ENCODE data around the gene RERE.

RERE gene

DNA sequence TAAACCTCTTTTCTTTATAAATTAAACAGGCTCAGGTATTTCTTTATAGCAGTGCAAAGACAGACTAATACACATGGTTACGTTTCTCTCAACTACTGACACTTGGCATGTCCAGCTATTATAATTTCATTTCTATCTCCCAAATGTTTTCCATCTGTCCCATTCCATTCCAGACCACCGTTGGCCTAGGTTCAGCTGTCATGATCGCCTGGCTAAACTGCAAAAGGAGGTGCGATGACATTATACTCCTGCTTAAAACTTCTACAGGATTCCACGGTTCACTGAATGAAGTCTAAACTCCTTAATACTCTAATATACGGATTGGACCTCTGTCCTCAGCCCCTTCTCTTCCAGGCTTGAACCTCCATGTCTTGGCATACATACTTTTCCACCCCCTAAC lies 72.1 kb downstream of the RERE start:
- no peak overlapping the region for H3K4me2 ChIP-seq (ENCODE audit: low read length)

DNA sequence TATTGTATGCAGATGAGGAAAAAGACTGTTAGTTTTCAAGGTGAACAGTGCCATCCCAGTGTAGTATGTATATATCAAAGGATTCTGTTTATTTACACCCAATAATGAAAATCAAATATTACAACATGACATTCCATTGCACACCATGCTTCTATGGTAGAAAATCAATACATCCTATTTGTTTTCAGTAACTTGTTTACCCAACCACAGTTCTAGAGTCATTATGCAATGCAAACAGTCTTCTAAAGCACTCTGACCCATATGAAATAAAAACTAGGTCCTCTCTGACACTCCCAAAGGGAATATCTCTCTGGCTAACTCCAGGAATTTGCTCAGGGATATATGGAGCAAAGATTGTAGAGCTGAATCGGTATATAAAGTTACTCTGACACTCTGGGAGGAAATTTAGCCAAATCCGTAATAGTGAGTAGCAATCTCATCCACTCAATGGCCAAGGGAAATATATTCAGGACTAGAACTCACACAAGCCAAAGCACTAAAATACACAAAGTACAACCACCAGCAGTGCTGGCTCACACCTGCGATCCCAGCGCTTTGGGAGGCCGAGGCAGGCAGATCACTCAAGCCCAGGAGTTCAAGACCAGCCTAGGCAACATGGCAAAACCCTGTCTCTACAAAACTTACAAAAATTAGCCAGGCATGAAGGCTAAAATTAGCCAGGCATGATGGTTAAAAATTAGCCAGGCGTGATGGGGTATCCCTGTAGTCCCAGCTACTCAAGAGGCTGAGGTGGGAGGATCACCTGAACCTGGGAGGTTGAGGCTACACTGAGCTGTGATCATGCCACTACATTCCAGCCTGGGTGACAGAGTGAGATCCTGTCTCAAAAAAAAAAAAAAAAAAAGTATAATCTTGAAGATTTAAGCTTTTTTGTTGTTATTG lies 75.2 kb downstream of the RERE start:
- TF ChIP-seq EZH2phosphoT487 (IDR thresholded peaks at IDR 0.05; ENCODE audit: borderline replicate concordance, low read length), result no peak
- TF ChIP-seq, protein P1, sequence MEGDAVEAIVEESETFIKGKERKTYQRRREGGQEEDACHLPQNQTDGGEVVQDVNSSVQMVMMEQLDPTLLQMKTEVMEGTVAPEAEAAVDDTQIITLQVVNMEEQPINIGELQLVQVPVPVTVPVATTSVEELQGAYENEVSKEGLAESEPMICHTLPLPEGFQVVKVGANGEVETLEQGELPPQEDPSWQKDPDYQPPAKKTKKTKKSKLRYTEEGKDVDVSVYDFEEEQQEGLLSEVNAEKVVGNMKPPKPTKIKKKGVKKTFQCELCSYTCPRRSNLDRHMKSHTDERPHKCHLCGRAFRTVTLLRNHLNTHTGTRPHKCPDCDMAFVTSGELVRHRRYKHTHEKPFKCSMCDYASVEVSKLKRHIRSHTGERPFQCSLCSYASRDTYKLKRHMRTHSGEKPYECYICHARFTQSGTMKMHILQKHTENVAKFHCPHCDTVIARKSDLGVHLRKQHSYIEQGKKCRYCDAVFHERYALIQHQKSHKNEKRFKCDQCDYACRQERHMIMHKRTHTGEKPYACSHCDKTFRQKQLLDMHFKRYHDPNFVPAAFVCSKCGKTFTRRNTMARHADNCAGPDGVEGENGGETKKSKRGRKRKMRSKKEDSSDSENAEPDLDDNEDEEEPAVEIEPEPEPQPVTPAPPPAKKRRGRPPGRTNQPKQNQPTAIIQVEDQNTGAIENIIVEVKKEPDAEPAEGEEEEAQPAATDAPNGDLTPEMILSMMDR (IDR thresholded peaks at IDR 0.05; ENCODE audit: low read depth, low read length, poor library complexity, severe bottlenecking), result no peak
- Histone ChIP-seq H3K79me2 (ENCODE audit: control insufficient read depth, low read length) (peaks cover 22% of the 10 kb centered on the region), H3K4me3 (ENCODE audit: low read length) (no peak overlapping the region), H3K9me2 (replicated peaks; ENCODE audit: control insufficient read depth, low read length) (no peaks in the 10 kb centered on the region), H3K4me1 (ENCODE audit: control insufficient read depth, low read length) (no peaks in the 10 kb centered on the region), H3F3A (ENCODE audit: control insufficient read depth, insufficient read depth) (no peaks in the 10 kb centered on the region), H3K27me3 (ENCODE audit: control insufficient read depth, low read length) (no peaks in the 10 kb centered on the region), H3K4me2 (ENCODE audit: low read length) (no peak overlapping the region), H3K27ac (ENCODE audit: low read depth, low read length) (no peak overlapping the region), H4K20me1 (ENCODE audit: control insufficient read depth, insufficient read depth, low read depth, low read length) (no peaks in the 10 kb centered on the region), H3K36me3 (ENCODE audit: control insufficient read depth, low read length) (no peaks in the 10 kb centered on the region), H3K9me3 (ENCODE audit: control insufficient read depth, insufficient read depth, low read length) (0 out of 2 replicates have a peak, but pooled peaks cover 4% of the 10 kb centered on the region)

More for the DNA sequence above, 72.1 kb downstream of the RERE start:
- H4K20me1 ChIP-seq (ENCODE audit: control insufficient read depth, insufficient read depth, low read depth, low read length), result no peaks in the 10 kb centered on the region
- no peaks in the 10 kb centered on the region for H3K27me3 ChIP-seq (ENCODE audit: control insufficient read depth, low read length)
- H3K79me2 ChIP-seq (ENCODE audit: control insufficient read depth, low read length), result peaks cover 17% of the 10 kb centered on the region
- no peaks in the 10 kb centered on the region for H3K4me1 ChIP-seq (ENCODE audit: control insufficient read depth, low read length)
- H3F3A ChIP-seq (ENCODE audit: control insufficient read depth, insufficient read depth), result no peaks in the 10 kb centered on the region
- TF ChIP-seq, protein P1 (IDR thresholded peaks at IDR 0.05; ENCODE audit: low read depth, low read length, poor library complexity, severe bottlenecking), result no peak
- no peak for TF ChIP-seq EZH2phosphoT487 (IDR thresholded peaks at IDR 0.05; ENCODE audit: borderline replicate concordance, low read length)
- no peak overlapping the region for H3K4me3 ChIP-seq (ENCODE audit: low read length)
- H3K9me2 ChIP-seq (replicated peaks; ENCODE audit: control insufficient read depth, low read length), result no peaks in the 10 kb centered on the region
- H3K27ac ChIP-seq (ENCODE audit: low read depth, low read length), result no peak overlapping the region
- H3K9me3 ChIP-seq (ENCODE audit: control insufficient read depth, insufficient read depth, low read length), result no peaks in the 10 kb centered on the region
- no peaks in the 10 kb centered on the region for H3K36me3 ChIP-seq (ENCODE audit: control insufficient read depth, low read length)

- no peak overlapping the region for H3K27ac ChIP-seq (ENCODE audit: low read depth, low read length)
- H3K9me2 ChIP-seq (replicated peaks; ENCODE audit: control insufficient read depth, low read length), result no peaks in the 10 kb centered on the region
- H3K4me3 ChIP-seq (ENCODE audit: low read length), result no peak overlapping the region
- H3K36me3 ChIP-seq (ENCODE audit: control insufficient read depth, low read length), result no peaks in the 10 kb centered on the region
- no peaks in the 10 kb centered on the region for H3K4me1 ChIP-seq (ENCODE audit: control insufficient read depth, low read length)
- TF ChIP-seq EZH2phosphoT487 (IDR thresholded peaks at IDR 0.05; ENCODE audit: borderline replicate concordance, low read length), result no peak
- TF ChIP-seq, protein P1 (IDR thresholded peaks at IDR 0.05; ENCODE audit: low read depth, low read length, poor library complexity, severe bottlenecking), result no peak
- no peaks in the 10 kb centered on the region for H3F3A ChIP-seq (ENCODE audit: control insufficient read depth, insufficient read depth)
- peaks cover 22% of the 10 kb centered on the region for H3K79me2 ChIP-seq (ENCODE audit: control insufficient read depth, low read length)
- no peak overlapping the region for H3K4me2 ChIP-seq (ENCODE audit: low read length)
- H3K27me3 ChIP-seq (ENCODE audit: control insufficient read depth, low read length), result no peaks in the 10 kb centered on the region
- no peaks in the 10 kb centered on the region for H4K20me1 ChIP-seq (ENCODE audit: control insufficient read depth, insufficient read depth, low read depth, low read length)
- 0 out of 2 replicates have a peak, but pooled peaks cover 4% of the 10 kb centered on the region for H3K9me3 ChIP-seq (ENCODE audit: control insufficient read depth, insufficient read depth, low read length)
These were observed 77.4 kb downstream of the RERE start for GRCh38 chr1:8740034-8740449.
